Testis (tissue), 2 donors: Measurements from ENCODE around the gene HTR4.

Experiments
- CTCF ChIP-seq, 3 experiments: fragments of 450-650 bp in 2 of 3; fragments of 200-600 bp in 1 of 3; sonication (generic) in 1 of 3; IDR thresholded peaks; one replicate each; pipeline ENCODE4 v1.5.1; 2016 to 2019; ENCODE audit warnings: antibody characterized with exemption in 3 of 3, mild to moderate bottlenecking in 2 of 3, moderate library complexity in 1 of 3
- POLR2A ChIP-seq: fragments of 450-650 bp; IDR thresholded peaks from one replicate; pipeline ENCODE4 v1.6.1; 2017; ENCODE audit warnings: antibody characterized with exemption, mild to moderate bottlenecking, moderate library complexity

- TF ChIP-seq CTCF (IDR thresholded peaks at IDR 0.05) (no peak), POLR2A (no peak)
These were observed 30.6 kb downstream of the HTR4 start for GRCh38 chr5:148623741-148624140.
